Calu3 (cell line): Measurements from ENCODE around the gene FOSB. TPM values are rescaled to one million over a fixed set of nuclear protein-coding genes. Genes with fewer than 3 reads are reported as not detected.

Experiments used
- BruUV-seq: library from RNA; stranded (reverse); fragments of 400-500 nt; replicated peaks from 2 replicates; lab custom pipeline; 2021; lab: Mats Ljungman, UMichigan
- CTCF ChIA-PET: fragments of 300-600 bp; sonication (Branson Sonifier 250); formaldehyde crosslinking; loops from one replicate; lab custom pipeline; 2022; ENCODE audit warnings: antibody characterized with exemption; lab: Charles Lee
- DNase-seq: peaks from one replicate; pipeline ENCODE4 v3.0.0; 2022
- H3K27ac Mint-ChIP-seq: one replicate; pipeline ENCODE4 v1.8.0; 2022; ENCODE audit warnings: mixed read lengths; ENCODE audit not compliant: unreplicated experiment
- H3K27me3 Mint-ChIP-seq: one replicate; pipeline ENCODE4 v1.8.0; 2022; ENCODE audit warnings: mixed read lengths; ENCODE audit not compliant: unreplicated experiment
- H3K36me3 Mint-ChIP-seq: one replicate; pipeline ENCODE4 v1.8.0; 2022; ENCODE audit warnings: mild to moderate bottlenecking, moderate library complexity, mixed read lengths; ENCODE audit not compliant: insufficient read depth, unreplicated experiment
- H3K4me1 Mint-ChIP-seq: one replicate; pipeline ENCODE4 v1.8.0; 2022; ENCODE audit warnings: mild to moderate bottlenecking, low read depth, mixed read lengths; ENCODE audit not compliant: unreplicated experiment
- H3K4me3 Mint-ChIP-seq: one replicate; pipeline ENCODE4 v1.8.0; 2022; ENCODE audit warnings: mild to moderate bottlenecking, low read depth, moderate library complexity, mixed read lengths; ENCODE audit not compliant: unreplicated experiment
- H3K9me3 Mint-ChIP-seq: one replicate; pipeline ENCODE4 v1.8.0; 2022; ENCODE audit warnings: low read depth, mixed read lengths; ENCODE audit not compliant: unreplicated experiment
- CTCF ChIP-seq: fragments of 200-600 bp; IDR thresholded peaks from one replicate; pipeline ENCODE4 v1.8.0; 2022; ENCODE audit warnings: antibody characterized with exemption; ENCODE audit not compliant: unreplicated experiment
- intact Hi-C: fragments of 100-400 bp; cut with micrococcal nuclease; formaldehyde crosslinking; loops from one replicate; pipeline ENCODE4 v1.10.0; 2022; ENCODE audit not compliant: unreplicated experiment
- total RNA-seq: library from RNA; stranded (reverse); gene quantifications from 2 replicates; pipeline ENCODE4 v1.2.3, GENCODE V29; 2022

The FOSB gene
- total RNA-seq, 1 experiment from 2014 or later = 23.8 TPM

- Mint-ChIP-seq H3K36me3 (peaks cover 45% of the 10 kb centered on the region), H3K4me3 (no peak overlapping the region), H3K9me3 (no peaks in the 10 kb centered on the region), H3K27ac (no peak overlapping the region), H3K4me1 (peaks cover 33% of the 10 kb centered on the region), H3K27me3 (peaks cover 13% of the 10 kb centered on the region)
- BruUV-seq = no TSS peak
- intact Hi-C loops = no loop called here
- TF ChIP-seq CTCF = no peak
- CTCF ChIA-PET = interaction anchor here (0.6 kb wide), 1 partner anchor 155 kb away, joined by 3 read pairs; no protein-coding TSS in a partner anchor
- no peak for DNase-seq
Measured at GRCh38 chr19:45464852-45465441, 2.8 kb upstream of the FOSB start.

- Mint-ChIP-seq H3K4me1 (peaks cover 29% of the 10 kb centered on the region), H3K27ac (peak overlapping the region; percentile 99), H3K4me3 (peak overlapping the region; percentile 86), H3K27me3 (peaks cover 13% of the 10 kb centered on the region), H3K36me3 (peaks cover 66% of the 10 kb centered on the region), H3K9me3 (no peaks in the 10 kb centered on the region)
- TF ChIP-seq CTCF = no peak
- CTCF ChIA-PET = interaction anchor here (0.6 to 4.6 kb wide), 12 partner anchors 11 to 201 kb away, joined by 3 to 61 read pairs (median 4); no protein-coding TSS in a partner anchor
- BruUV-seq = TSS peak; percentile 68
- intact Hi-C loops = no loop called here
- DNase-seq = no peak
Measured at GRCh38 chr19:45467115-45467455, 711 bp upstream of the FOSB start.

GRCh38 chr19:45468159-45468651, 409 bp downstream of the FOSB start:
- BruUV-seq = TSS peak; percentile 71
- peaks cover 23% of the 10 kb centered on the region for H3K27me3 Mint-ChIP-seq
- CTCF ChIA-PET = interaction anchor here (0.8 to 4.6 kb wide), 11 partner anchors 9 to 173 kb away, joined by 3 to 61 read pairs (median 4); no protein-coding TSS in a partner anchor

GRCh38 chr19:45468803-45469131, 971 bp downstream of the FOSB start:
- Mint-ChIP-seq H3K27ac (peak overlapping the region; percentile 99), H3K9me3 (no peaks in the 10 kb centered on the region), H3K4me3 (peak overlapping the region; percentile 86), H3K27me3 (peaks cover 27% of the 10 kb centered on the region), H3K36me3 (peaks cover 83% of the 10 kb centered on the region), H3K4me1 (peaks cover 37% of the 10 kb centered on the region)
- BruUV-seq = TSS peak; percentile 85
- CTCF ChIA-PET = interaction anchor here (0.6 to 4.6 kb wide), 7 partner anchors 9 to 417 kb away, joined by 3 to 61 read pairs (median 7); partner anchors contain the start of gene IRF2BP1
- no peak for DNase-seq
- TF ChIP-seq CTCF = no peak
- intact Hi-C loops = loop anchor here (2.0 kb wide), 1 partner anchor 18 kb away; no protein-coding TSS in a partner anchor

More at GRCh38 chr19:45468159-45468651, 409 bp downstream of the FOSB start:
- no peak for TF ChIP-seq CTCF
- peaks cover 37% of the 10 kb centered on the region for H3K4me1 Mint-ChIP-seq
- DNase-seq = peak; percentile 58
- peak overlapping the region; percentile 99 for H3K27ac Mint-ChIP-seq
- no peaks in the 10 kb centered on the region for H3K9me3 Mint-ChIP-seq
- intact Hi-C loops = loop anchor here (2.0 kb wide), 1 partner anchor 17 kb away; no protein-coding TSS in a partner anchor
- peak overlapping the region; percentile 86 for H3K4me3 Mint-ChIP-seq
- H3K36me3 Mint-ChIP-seq = peaks cover 77% of the 10 kb centered on the region
